WTC11 (cell line): ENCODE results near the gene COPA. TPM values are rescaled to one million over a fixed set of nuclear protein-coding genes. Genes with fewer than 3 reads are reported as not detected.

Experiments used
- ATAC-seq: fragments of 200-7000 bp; cut with Tn5 transposase; 2 replicates; pipeline ENCODE4 v1.10.0; 2021; ENCODE audit warnings: mild to moderate bottlenecking, moderate library complexity
- CTCF ChIA-PET: fragments of 300-600 bp; sonication (Branson Sonifier 250); formaldehyde crosslinking; loops from one replicate; lab custom pipeline; 2021; ENCODE audit warnings: antibody characterized with exemption; lab: Charles Lee
- POLR2A ChIA-PET: fragments of 350-600 bp; sonication (Branson Sonifier 250); formaldehyde crosslinking; loops from one replicate; lab custom pipeline; 2021; ENCODE audit warnings: antibody characterized with exemption; lab: Charles Lee
- DNase-seq: peaks from one replicate; pipeline ENCODE4 v3.0.0; 2021; ENCODE audit warnings: low spot score
- H3K27ac Mint-ChIP-seq: 2 replicates; pipeline ENCODE4 v1.8.0; 2021; ENCODE audit warnings: mixed read lengths
- H3K27me3 Mint-ChIP-seq: 2 replicates; pipeline ENCODE4 v1.8.0; 2021; ENCODE audit warnings: low read depth, mild to moderate bottlenecking, moderate library complexity, mixed read lengths
- H3K36me3 Mint-ChIP-seq: 2 replicates; pipeline ENCODE4 v1.8.0; 2021; ENCODE audit warnings: mixed read lengths
- H3K4me1 Mint-ChIP-seq: 2 replicates; pipeline ENCODE4 v1.8.0; 2022; ENCODE audit warnings: mixed read lengths
- H3K4me3 Mint-ChIP-seq: 2 replicates; pipeline ENCODE4 v1.8.0; 2021; ENCODE audit warnings: mild to moderate bottlenecking, moderate library complexity, mixed read lengths
- H3K9me3 Mint-ChIP-seq: 2 replicates; pipeline ENCODE4 v1.8.0; 2021; ENCODE audit warnings: mixed read lengths
- EMX1 ChIP-seq: fragments of 250-450 bp; sonication (Bioruptor Pico); IDR thresholded peaks from 2 replicates; pipeline ENCODE4 v1.8.0; 2021; ENCODE audit warnings: mild to moderate bottlenecking
- FOXJ3 ChIP-seq: sonication (generic); formaldehyde crosslinking; IDR thresholded peaks from 2 replicates; pipeline ENCODE4 v1.9.0; 2021; ENCODE audit warnings: missing genetic modification reagents, mild to moderate bottlenecking, borderline replicate concordance
- GABPB1 ChIP-seq: sonication (generic); formaldehyde crosslinking; IDR thresholded peaks from 2 replicates; pipeline ENCODE4 v1.8.1; 2023; ENCODE audit warnings: mild to moderate bottlenecking, missing genetic modification reagents
- GTF2I ChIP-seq: fragments of 250-450 bp; sonication (Bioruptor Pico); conservative IDR thresholded peaks from 2 replicates; pipeline ENCODE4 v1.4.0; 2021; ENCODE audit warnings: mild to moderate bottlenecking
- KAT7 ChIP-seq: sonication (generic); formaldehyde crosslinking; IDR thresholded peaks from 2 replicates; pipeline ENCODE4 v1.8.1; 2023; ENCODE audit warnings: missing genetic modification reagents, mild to moderate bottlenecking, borderline replicate concordance
- MAX ChIP-seq: sonication (generic); formaldehyde crosslinking; IDR thresholded peaks from 2 replicates; pipeline ENCODE4 v1.8.0; 2022; ENCODE audit warnings: mild to moderate bottlenecking, missing genetic modification reagents
- NFE2L1 ChIP-seq: sonication (generic); formaldehyde crosslinking; IDR thresholded peaks from 2 replicates; pipeline ENCODE4 v1.8.1; 2023; ENCODE audit warnings: missing genetic modification reagents
- RELA ChIP-seq: sonication (generic); formaldehyde crosslinking; IDR thresholded peaks from 2 replicates; pipeline ENCODE4 v1.8.1; 2022; ENCODE audit warnings: missing genetic modification reagents, mild to moderate bottlenecking, borderline replicate concordance
- SP1 ChIP-seq: sonication (generic); formaldehyde crosslinking; conservative IDR thresholded peaks from 2 replicates; pipeline ENCODE4 v1.8.1; 2022; ENCODE audit warnings: missing genetic modification reagents
- TEAD1 ChIP-seq: sonication (generic); formaldehyde crosslinking; IDR thresholded peaks from 2 replicates; pipeline ENCODE4 v1.8.0; 2022; ENCODE audit warnings: mild to moderate bottlenecking, missing genetic modification reagents
- ZNF219 ChIP-seq: sonication (generic); formaldehyde crosslinking; IDR thresholded peaks from 2 replicates; pipeline ENCODE4 v1.8.0; 2023; ENCODE audit warnings: missing genetic modification reagents, mild to moderate bottlenecking, borderline replicate concordance
- ZNF425 ChIP-seq: fragments of 250-450 bp; sonication (Bioruptor Pico); conservative IDR thresholded peaks from 2 replicates; pipeline ENCODE4 v1.9.0; 2021; ENCODE audit warnings: mild to moderate bottlenecking
- total RNA-seq: library from RNA; stranded (reverse); gene quantifications from 3 replicates; pipeline ENCODE4 v1.2.3, GENCODE V29; 2021
- TF ChIP-seq, protein P1 (sequence below): fragments of 250-450 bp; sonication (Bioruptor Pico); IDR thresholded peaks from 2 replicates; pipeline ENCODE4 v1.9.0; 2021; ENCODE audit warnings: mild to moderate bottlenecking, borderline replicate concordance
- TF ChIP-seq, protein P2 (sequence below): sonication (generic); formaldehyde crosslinking; IDR thresholded peaks from 2 replicates; pipeline ENCODE4 v1.8.1; 2023; ENCODE audit warnings: mild to moderate bottlenecking, missing genetic modification reagents
- TF ChIP-seq, protein P3 (sequence below): fragments of 200-600 bp; IDR thresholded peaks from 2 replicates; pipeline ENCODE4 v1.8.0; 2022; ENCODE audit warnings: antibody characterized with exemption

COPA gene
- total RNA-seq, 1 experiment from 2014 or later, result 126 TPM

GRCh38 chr1:160362168-160362957, 19.3 kb upstream of the COPA start:
- Mint-ChIP-seq H3K4me3 (no peak overlapping the region), H3K4me1 (peaks cover 44% of the 10 kb centered on the region), H3K9me3 (no peaks in the 10 kb centered on the region), H3K36me3 (peaks cover 21% of the 10 kb centered on the region), H3K27ac (peak overlapping the region; percentile 75), H3K27me3 (no peaks in the 10 kb centered on the region)
- ATAC-seq (peak; percentile 55), DNase-seq (peak; percentile 45)
- POLR2A ChIA-PET, result interaction anchor here (0.6 to 2.0 kb wide), 5 partner anchors 10 to 381 kb away, joined by 3 to 14 read pairs (median 5); partner anchors contain the start of gene VANGL2
- TF ChIP-seq TEAD1 (CRISPR knock-in tag) (no peak), GABPB1 (peak; percentile 89), MAX (CRISPR knock-in tag) (no peak), ZNF219 (CRISPR knock-in tag) (no peak), ZNF425 (CRISPR knock-in tag) (no peak), SP1 (CRISPR knock-in tag) (0 out of 2 replicates have a peak, but pooled peaks have one; percentile 27)
- CTCF ChIA-PET, result interaction anchor here (0.6 to 9.3 kb wide), 11 partner anchors 8 to 244 kb away, joined by 3 to 108 read pairs (median 6); partner anchors contain the start of gene PEX19

DNA sequence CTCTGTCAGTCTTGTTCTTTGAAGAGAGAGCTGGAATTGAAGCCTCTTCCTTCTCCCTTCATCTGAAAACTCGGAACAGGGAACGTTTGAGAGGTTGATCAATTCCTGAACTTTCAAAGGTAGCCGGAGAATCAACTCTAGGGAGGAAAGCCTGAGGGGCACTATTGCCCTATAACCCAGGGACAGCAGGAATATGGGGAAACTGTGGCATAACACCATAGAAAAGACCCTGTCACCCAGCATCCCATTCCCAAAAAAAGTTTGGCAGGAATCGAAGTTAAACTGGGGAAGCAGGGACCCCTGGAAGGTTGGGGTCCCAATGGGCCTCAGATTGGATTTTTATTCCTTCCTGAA, 18.7 kb upstream of the COPA start:
- Mint-ChIP-seq H3K27ac (peak overlapping the region; percentile 75; the same call in 1 of the 2 replicates), H3K27me3 (no peaks in the 10 kb centered on the region)
- TF ChIP-seq, protein P1, sequence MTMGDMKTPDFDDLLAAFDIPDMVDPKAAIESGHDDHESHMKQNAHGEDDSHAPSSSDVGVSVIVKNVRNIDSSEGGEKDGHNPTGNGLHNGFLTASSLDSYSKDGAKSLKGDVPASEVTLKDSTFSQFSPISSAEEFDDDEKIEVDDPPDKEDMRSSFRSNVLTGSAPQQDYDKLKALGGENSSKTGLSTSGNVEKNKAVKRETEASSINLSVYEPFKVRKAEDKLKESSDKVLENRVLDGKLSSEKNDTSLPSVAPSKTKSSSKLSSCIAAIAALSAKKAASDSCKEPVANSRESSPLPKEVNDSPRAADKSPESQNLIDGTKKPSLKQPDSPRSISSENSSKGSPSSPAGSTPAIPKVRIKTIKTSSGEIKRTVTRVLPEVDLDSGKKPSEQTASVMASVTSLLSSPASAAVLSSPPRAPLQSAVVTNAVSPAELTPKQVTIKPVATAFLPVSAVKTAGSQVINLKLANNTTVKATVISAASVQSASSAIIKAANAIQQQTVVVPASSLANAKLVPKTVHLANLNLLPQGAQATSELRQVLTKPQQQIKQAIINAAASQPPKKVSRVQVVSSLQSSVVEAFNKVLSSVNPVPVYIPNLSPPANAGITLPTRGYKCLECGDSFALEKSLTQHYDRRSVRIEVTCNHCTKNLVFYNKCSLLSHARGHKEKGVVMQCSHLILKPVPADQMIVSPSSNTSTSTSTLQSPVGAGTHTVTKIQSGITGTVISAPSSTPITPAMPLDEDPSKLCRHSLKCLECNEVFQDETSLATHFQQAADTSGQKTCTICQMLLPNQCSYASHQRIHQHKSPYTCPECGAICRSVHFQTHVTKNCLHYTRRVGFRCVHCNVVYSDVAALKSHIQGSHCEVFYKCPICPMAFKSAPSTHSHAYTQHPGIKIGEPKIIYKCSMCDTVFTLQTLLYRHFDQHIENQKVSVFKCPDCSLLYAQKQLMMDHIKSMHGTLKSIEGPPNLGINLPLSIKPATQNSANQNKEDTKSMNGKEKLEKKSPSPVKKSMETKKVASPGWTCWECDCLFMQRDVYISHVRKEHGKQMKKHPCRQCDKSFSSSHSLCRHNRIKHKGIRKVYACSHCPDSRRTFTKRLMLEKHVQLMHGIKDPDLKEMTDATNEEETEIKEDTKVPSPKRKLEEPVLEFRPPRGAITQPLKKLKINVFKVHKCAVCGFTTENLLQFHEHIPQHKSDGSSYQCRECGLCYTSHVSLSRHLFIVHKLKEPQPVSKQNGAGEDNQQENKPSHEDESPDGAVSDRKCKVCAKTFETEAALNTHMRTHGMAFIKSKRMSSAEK (CRISPR knock-in tag), result no peak
- TF ChIP-seq, protein P2, sequence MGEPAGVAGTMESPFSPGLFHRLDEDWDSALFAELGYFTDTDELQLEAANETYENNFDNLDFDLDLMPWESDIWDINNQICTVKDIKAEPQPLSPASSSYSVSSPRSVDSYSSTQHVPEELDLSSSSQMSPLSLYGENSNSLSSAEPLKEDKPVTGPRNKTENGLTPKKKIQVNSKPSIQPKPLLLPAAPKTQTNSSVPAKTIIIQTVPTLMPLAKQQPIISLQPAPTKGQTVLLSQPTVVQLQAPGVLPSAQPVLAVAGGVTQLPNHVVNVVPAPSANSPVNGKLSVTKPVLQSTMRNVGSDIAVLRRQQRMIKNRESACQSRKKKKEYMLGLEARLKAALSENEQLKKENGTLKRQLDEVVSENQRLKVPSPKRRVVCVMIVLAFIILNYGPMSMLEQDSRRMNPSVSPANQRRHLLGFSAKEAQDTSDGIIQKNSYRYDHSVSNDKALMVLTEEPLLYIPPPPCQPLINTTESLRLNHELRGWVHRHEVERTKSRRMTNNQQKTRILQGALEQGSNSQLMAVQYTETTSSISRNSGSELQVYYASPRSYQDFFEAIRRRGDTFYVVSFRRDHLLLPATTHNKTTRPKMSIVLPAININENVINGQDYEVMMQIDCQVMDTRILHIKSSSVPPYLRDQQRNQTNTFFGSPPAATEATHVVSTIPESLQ (CRISPR knock-in tag), result no peak
- TF ChIP-seq RELA (no peak), GTF2I (CRISPR knock-in tag) (no peak), NFE2L1 (no peak), FOXJ3 (CRISPR knock-in tag) (no peak), KAT7 (CRISPR knock-in tag) (no peak), EMX1 (CRISPR knock-in tag) (no peak)
- TF ChIP-seq, protein P3, sequence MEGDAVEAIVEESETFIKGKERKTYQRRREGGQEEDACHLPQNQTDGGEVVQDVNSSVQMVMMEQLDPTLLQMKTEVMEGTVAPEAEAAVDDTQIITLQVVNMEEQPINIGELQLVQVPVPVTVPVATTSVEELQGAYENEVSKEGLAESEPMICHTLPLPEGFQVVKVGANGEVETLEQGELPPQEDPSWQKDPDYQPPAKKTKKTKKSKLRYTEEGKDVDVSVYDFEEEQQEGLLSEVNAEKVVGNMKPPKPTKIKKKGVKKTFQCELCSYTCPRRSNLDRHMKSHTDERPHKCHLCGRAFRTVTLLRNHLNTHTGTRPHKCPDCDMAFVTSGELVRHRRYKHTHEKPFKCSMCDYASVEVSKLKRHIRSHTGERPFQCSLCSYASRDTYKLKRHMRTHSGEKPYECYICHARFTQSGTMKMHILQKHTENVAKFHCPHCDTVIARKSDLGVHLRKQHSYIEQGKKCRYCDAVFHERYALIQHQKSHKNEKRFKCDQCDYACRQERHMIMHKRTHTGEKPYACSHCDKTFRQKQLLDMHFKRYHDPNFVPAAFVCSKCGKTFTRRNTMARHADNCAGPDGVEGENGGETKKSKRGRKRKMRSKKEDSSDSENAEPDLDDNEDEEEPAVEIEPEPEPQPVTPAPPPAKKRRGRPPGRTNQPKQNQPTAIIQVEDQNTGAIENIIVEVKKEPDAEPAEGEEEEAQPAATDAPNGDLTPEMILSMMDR, result no peak
- TF ChIP-seq, all 79 proteins: peak for 0
- peaks cover 38% of the 10 kb centered on the region for H3K4me1 Mint-ChIP-seq
- ATAC-seq, result no peak
- ChIA-PET POLR2A (interaction anchor here (1.0 to 2.0 kb wide), 4 partner anchors 10 to 39 kb away, joined by 3 to 14 read pairs (median 7); partner anchors contain the start of gene VANGL2), CTCF (interaction anchor here (1.1 to 9.3 kb wide), 5 partner anchors 9 to 244 kb away, joined by 3 to 108 read pairs (median 7); no protein-coding TSS in a partner anchor)
- H3K9me3 Mint-ChIP-seq, result no peaks in the 10 kb centered on the region
- no peak overlapping the region for H3K4me3 Mint-ChIP-seq
- peaks cover 27% of the 10 kb centered on the region for H3K36me3 Mint-ChIP-seq
- no peak for DNase-seq
